HG02798 (cell line): Measurements from ENCODE around the gene ELMOD3.
"Not testable (repeated sequence)": the region's sequence is repeated elsewhere in the genome, so short reads cannot be mapped to it uniquely, and the experiment has no call there.

ENCODE experiments used
- ATAC-seq: cut with Tn5 transposase; IDR thresholded peaks from one replicate; pipeline ENCODE4 v1.9.1; 2021; ENCODE audit warnings: mild to moderate bottlenecking; ENCODE audit not compliant: unreplicated experiment, poor library complexity

Gene ELMOD3

DNA sequence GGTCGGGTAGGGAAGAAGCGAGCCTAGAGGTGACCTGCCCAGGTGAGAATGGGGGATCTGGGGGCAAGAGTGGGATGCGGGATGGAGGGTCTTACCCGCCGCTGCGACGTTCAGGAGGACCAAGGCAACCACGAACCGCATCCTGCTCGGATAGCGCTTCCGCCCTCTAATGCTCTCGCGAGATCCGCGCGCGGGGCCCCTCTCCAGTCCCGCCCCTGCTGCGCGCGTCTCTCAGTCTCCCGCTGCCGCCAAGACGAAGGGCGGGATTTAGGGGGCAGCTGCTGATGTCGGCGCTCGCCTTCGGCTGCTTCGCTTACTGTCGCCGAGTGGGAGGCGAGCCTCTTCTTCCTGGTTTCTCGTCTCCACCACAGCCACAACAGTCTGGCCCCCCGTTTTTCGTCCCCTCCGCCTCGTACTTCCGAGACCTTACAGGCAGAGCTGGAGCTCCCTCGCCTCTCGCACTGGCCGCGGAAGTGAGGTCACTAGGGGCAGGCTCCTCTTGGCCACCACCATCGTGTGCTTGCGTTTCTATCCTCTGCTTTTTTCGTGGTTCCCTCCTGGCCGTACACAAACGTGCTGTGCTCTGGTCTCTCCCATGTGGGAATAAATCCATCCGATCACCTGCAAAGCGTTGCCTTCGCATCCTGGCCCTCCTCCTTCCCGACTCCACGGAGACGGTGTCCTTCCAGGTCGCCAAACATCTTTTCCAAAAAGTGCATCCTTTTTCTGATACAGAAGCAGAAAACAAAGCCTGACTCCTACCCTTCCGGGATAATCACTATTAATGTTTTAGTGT, 26.5 kb upstream of the ELMOD3 start, which contains the start of gene TGOLN2:
TSS of gene TGOLN2 (minus strand) at position 168 of the 796 bp plus-strand sequence. CDS start at position 141, 27 bp downstream.
- peak; percentile 87 for ATAC-seq

DNA sequence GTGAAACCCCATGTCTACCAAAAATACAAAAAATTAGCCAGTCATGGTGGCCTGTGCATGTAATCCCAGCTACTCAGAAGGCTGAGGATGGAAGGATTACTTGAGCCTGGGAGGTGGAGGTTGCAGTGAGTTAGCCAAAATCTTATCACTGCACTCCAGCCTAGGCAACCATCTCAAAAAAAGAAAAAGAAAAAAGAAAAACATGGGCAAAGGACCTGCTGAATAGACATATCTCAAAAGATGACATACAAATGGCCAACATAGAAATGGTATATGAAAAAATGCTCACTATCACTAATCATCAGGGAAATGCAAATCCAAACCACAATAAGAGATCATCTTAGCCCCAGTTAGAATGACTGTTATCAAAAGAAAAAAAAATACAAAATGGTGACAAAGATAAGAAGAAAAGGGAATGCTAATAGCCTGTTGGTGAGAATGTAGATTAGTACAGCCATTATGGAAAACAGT, 25.4 kb upstream of the ELMOD3 start:
- ATAC-seq: no peak

DNA sequence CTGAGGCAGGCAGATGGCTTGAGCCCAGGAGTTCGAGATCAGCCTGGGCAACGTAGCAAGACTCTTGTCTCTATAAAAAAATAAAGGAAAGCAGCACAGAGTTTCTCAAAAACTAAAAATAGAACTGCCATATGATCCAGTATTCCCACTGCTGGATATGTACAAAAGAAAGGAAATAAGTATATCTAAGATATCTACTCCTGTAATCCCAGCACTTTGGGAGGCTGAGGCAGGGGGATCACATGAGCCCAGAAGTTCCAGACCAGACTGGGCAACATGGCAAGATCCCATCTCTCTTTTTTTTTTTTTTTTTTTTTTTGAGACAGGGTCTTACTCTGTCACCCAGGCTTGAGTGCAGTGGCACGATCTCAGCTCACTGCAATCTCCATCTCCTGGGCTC, 24.9 kb upstream of the ELMOD3 start:
- not testable (repeated sequence) for ATAC-seq

DNA sequence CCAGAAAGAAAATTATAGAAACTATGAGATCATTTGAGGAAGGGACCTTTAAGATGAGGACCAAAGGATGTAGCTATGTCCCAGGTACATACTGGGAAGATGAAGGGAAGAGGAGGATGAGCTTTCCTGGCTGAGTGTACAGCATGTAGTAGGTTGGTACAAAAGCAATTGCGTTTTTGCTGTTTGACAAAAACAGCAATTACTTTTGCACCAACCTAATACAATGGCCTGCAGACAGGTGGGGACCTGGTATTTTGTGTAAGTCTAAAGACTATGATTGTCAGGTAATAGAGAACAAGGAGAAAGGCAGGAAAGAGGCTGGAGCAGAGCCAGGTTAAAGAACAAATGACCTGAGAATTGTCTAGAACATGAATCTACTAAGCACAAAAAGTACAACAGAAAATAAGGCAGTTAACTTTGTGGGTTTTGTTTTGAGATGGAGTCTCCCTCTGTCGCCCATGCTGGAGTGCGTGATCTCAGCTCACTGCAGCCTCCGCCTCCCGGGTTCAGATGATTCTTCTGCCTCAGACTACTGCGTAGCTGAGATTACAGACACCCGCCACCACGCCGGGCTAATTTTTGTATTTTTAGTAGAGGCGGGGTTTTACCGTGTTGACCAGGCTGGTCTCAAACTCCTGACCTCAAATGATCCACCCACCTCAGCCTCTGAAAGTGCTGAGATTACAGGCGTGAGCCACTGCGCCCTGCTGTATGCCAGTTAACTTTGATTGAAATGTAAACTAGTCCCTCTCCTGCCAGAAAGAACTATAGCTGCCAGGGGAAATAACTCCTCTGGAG, 23.5 kb upstream of the ELMOD3 start:
- no peak for ATAC-seq

DNA sequence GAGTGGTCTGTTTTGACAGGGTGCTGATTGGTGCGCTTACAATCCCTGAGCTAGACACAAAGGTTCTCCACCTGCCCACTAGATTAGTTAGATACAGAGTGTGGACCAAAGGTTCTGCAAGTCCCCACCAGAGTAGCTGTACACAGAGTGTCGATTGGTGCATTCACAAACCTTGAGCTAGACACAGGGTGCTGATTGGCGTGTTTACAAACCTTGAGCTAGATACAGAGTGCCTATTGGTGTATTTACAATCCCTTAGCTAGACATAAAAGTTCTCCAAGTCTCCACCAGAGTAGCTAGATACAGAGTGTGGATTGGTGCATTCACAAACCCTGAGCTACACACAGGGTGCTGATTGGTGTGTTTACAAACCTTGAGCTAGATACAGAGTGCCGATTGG, 20.7 kb upstream of the ELMOD3 start:
- not testable (repeated sequence) for ATAC-seq

DNA sequence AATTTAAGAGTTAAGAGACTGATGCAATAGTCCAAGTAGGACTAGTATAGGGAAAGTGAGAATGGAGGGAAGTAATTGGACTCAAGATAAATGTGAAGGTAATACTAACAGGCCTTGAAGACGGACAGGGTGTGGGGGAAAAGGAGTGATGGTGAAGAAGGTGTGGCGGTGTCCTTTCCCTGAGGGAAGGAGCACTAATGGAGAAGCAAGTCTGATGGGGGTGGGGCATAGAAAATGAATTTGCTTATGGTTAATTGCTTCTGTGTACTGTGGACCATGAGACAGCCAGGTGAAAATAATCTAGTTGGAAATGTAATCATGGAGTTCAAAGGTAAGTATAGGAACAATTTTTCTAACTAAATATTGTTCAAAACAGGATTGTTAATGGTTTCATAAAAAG, 19.6 kb upstream of the ELMOD3 start:
- ATAC-seq: no peak

DNA sequence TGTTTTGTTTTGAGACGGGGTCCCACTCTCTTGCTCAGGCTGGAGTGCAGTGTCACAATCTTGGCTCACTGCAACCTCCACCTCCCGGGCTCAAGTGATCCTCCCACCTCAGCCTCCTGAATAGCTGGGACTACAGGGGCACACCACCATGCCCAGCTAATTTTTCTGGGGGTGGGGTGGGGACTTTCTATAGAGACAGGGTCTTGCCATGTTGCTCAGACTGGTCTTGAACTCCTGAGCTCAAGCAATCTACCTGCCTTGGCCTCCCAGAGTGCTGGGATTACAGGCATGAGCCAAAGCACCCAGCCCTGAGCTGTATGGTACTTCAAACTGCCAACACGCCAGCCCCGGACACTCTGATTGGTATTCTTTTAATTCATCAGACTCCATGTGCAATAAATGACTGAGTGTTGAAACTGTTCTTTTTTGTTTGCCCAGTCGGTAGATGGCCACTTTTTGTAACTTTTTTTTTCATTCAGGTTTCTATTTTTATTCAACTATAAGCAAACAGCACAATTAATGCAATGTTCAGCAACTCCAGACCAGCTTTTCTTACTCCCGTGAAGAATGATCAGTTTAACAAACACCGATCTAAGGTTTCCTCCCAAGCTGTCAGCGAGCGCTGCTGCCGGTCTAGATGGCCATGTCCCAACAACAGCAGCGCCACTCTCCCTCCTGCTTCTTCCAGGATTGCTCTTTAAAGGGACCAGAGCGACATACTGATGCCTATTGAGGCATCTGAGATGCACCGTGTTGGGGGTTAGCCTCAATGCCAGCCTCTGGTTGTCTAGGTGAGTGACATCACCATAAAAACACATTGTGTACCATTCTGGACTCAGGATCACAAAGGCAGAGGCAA, 14.3 kb upstream of the ELMOD3 start:
- ATAC-seq: no peak

DNA sequence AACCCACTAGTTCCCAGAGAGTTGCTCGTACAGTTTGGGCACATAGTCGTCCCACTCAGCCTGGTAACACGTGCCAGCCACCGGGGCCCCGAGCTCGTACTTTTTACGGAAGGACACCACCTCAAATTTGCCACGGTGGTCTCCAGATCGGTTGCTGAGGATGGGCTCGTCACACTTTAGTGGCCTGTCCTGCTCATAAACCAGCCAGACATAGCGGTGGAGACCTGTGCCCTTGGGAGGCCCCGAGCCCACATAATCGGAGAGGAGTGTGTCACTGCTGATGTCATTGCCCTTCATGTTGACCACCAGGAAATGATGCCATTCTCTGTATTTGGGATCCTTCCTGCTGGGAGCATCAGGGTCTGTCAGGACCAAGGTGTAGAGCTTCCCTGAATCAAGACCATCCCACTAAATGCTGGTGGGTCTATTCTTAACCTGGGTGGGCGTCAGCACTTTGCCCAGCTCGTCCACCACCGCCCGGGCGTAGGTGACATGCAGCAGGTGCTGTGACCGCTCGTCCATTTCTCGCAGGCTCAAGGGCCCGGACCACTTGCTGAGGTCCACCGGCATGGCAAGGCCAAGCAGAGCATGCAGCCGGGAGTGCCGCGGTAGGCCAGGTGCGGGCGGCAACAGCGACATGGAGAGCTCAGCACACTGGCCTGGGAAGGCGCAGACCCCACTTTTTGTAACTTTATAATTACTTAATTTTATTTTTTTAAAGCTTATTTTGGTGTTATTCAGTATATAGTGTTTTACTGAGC, 13.1 kb upstream of the ELMOD3 start:
- ATAC-seq: no peak

DNA sequence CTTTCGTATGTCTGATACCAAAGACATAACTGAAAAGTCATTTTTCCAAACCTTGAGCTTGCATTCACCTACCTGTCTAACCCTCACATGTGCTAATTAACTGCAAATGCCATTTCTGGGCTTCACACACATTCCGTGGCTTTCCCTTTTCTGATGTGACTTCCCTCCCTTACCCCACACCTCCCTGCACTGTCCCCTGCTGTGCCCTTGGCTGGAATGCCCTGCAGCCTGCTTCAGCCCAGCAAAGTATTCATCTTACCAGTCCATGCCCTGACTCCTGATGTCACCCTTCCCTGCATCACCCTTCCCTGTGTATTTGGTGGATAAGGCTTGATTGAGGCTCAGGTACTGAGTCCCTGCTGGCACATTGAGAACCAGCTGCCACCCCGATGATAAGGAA, 12.4 kb upstream of the ELMOD3 start:
- ATAC-seq: no peak

DNA sequence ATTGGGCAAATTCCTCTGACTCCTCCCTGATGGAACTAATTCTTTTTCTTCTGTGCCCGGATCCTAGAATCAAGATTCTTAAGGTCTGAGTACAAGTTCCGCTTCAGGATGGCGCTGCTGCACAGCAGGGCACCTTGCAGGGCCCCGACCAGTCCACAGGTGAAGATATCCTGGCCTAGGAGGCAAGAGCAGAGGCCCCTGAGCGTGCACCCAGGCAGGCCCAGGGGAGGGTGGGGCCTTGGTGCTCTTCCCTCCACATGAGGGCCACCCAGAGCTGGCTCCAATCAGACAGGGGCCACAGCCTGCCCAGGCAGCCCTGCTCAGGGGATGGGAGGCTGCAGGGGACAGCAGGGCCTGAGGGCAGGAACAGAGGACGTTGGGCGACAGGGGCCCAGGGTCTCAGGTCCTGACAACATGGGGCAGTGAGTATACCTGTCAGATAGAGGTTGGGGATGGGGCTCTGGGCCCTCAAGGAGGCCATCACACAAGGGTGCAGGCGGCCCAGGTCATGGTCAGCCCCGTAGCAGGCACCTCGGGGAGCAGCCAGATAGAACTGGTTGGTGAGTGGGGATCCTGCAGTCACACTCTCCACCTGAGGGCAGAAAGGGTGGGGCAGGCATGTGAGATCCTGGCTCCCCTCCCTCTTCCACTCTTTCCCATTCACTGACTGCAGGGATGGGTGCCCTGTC, 11.2 kb upstream of the ELMOD3 start:
- not testable (repeated sequence) for ATAC-seq

DNA sequence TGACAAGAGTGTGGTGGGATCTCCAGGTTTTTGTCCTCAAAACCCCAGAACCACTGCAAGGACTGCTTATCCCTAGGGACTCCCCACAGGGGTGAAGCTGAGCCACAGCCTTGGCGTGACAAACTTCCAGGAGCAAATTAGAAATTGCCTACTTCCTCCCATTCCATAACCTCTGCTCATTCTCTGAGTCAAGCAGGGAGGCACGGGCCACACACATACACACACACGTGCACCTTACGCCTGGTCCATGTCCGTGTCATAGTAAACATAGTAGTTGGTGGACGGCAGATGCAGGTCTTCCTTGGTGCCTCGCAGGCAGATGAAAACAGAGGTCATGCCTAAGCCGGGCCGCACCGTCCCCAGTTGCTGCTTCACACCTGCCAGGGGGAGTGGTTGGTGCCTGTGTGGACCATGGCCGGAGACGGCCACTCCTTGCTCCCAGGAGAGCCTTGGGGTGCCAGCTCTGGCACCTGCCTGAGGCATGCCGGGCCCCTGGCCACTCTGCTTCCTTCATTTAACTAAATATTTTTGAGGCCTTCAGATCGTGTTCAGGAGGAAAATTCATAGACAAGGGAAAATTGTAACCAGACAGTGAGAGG, 10.1 kb upstream of the ELMOD3 start:
- ATAC-seq: no peak

DNA sequence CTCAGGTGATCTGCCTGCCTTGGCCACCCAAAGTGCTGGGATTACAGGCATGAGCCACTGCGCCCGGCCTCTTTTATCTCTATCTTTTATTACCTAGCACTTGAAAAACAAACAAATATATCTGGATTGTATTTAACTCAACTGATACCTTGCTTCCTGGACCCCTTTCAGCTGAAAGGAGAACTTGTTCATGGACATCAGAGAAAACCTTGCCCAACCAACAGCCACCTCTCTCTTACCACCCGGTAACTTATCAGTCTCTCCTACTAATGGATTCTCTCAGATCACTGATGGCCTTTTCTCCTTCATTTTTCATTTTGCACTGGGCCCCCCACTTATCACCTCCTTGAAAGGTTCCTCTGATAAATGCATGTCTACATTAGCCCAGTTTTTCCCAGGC, 7.0 kb upstream of the ELMOD3 start:
- ATAC-seq: no peak

DNA sequence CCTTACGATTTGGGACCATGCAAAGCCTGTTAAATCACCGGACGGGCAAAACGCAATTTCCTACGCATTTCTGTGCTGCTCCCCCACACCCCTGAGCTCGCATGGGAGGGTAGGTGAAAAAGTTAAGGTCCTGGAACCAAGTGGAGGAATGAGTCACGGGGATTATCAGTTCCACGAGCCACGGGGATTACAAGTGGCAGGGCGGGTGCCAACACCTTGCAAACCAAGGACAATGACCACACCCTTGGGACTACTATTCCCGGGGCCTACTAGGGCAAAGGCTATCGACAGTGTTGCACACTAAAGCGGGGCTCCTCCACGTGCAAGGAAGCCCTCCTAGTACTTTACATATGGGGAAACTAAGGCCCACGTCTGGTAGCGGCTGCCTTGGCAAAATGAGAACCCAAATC, 688 bp upstream of the ELMOD3 start:
- ATAC-seq: peak; percentile 6

DNA sequence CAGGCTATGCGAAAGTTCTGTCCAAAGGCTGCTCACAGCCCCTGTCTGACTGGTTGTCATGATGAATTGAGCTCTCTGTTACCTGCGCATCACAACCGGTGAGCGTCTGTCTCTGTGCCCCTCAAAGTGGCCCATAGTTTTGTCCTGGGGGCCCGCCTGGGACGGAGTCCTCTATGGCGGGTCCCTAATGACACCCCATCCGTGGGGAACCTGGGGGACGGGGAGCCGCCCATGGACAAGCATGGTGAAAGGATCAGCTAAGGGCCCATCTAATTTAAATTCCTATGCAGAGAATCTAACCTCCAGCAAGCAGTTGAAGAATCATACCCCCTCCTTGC, 473 bp downstream of the ELMOD3 start:
- ATAC-seq: no peak

DNA sequence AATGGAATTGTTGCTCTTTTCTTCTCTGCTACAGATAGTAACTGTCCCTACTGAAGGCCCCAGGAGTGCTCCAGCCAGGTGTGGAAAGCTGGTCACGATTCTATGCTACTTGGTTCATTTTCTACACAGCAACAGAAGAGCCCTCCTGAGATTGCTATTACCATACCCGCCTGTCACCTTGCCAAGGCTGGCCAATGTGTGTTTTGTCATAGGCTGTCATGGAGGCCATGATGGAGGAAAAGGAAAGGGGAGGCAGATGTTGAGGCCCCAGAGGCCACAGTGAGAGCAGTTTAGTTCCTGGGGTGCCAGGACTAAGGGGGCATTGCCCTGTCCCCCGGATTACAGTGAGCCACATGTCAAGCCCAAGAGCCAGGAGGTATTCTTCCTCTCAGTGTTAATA, 952 bp downstream of the ELMOD3 start:
- no peak for ATAC-seq

DNA sequence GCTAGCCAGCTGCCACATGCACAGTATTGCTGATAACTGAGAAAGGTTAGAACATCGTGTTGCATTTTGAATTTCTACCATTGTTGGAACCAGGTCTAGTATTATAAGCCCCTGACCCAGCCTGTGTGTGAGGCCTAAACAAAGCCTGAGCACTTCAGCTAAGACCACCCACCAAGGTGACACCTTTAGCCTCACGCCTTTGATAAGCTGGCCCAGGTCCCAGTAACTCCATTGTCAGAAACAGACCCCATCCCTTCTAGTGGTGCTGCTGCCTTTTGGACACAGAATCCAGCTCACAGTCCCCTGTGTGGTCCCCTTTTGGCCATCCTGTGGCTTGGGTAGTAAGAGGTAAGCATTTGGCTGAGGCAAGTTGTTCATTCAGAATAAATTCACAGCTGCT, 1.6 kb downstream of the ELMOD3 start:
- no peak for ATAC-seq

DNA sequence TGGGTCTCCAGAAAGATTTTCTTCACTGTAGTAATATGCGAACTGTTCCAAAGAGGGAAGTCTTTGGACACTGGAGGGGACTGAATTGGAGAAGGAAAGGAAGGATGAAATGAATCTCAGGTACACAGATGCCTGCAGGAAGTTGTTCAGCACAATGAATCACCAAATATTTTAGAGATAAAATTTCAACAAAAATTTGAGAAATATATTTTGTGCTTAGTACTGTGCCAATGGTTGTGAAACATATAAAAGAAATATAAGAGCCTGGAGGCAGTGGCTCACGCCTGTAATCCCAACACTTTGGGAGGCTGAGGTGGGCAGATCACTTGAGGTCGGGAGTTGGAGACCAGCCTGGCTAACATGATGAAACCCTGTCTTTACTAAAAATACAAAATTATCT, 3.2 kb downstream of the ELMOD3 start:
- no peak for ATAC-seq

DNA sequence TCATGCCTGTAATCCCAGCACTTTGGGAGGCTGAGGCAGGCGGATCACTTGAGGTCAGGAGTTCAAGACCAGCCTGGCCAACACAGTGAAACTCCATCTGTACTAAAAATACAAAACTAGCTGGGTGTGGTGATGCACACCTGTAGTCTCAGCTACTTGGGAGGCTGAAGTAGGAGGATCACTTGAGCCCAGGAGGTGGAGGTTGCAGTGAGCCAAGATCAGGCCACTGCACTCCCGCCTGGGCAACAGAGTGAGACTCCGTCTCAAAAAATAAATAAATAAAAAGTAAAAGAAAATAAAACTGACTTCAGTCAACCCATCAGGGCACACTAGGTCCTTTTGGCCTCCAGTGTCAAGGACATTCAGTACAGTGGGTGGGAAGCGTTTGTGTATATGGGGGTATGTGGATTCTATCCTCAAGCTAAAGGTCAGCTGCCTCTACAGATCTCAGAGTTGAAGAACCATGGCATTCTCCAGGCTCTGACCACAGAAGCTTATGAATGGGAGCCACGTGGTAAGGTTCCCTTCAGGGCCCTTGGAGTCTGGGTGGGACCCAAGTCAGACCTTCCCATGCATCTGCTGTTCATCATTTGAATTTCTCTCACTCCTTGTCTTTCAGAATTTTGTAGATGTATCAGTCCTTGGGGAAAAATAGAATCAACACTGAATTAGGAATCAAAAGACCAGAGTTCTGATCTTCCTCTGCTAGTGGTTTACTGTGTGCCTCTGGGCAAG, 8.3 kb downstream of the ELMOD3 start:
- ATAC-seq: not testable (repeated sequence)
